Uterine smooth muscle cell (primary cell): ENCODE measurements around the gene TLR10. TPM values are rescaled to one million over a fixed set of nuclear protein-coding genes. Genes with fewer than 3 reads are reported as not detected.

Experiments
- total RNA-seq: library from RNA; depleted of rRNA; stranded (reverse); fragments of >200 nt; gene quantifications from 2 replicates; pipeline ENCODE4 v1.2.3, GENCODE V29; 2014

TLR10 gene, protein sequence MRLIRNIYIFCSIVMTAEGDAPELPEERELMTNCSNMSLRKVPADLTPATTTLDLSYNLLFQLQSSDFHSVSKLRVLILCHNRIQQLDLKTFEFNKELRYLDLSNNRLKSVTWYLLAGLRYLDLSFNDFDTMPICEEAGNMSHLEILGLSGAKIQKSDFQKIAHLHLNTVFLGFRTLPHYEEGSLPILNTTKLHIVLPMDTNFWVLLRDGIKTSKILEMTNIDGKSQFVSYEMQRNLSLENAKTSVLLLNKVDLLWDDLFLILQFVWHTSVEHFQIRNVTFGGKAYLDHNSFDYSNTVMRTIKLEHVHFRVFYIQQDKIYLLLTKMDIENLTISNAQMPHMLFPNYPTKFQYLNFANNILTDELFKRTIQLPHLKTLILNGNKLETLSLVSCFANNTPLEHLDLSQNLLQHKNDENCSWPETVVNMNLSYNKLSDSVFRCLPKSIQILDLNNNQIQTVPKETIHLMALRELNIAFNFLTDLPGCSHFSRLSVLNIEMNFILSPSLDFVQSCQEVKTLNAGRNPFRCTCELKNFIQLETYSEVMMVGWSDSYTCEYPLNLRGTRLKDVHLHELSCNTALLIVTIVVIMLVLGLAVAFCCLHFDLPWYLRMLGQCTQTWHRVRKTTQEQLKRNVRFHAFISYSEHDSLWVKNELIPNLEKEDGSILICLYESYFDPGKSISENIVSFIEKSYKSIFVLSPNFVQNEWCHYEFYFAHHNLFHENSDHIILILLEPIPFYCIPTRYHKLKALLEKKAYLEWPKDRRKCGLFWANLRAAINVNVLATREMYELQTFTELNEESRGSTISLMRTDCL
- not detected in 2 replicates for total RNA-seq

DNA sequence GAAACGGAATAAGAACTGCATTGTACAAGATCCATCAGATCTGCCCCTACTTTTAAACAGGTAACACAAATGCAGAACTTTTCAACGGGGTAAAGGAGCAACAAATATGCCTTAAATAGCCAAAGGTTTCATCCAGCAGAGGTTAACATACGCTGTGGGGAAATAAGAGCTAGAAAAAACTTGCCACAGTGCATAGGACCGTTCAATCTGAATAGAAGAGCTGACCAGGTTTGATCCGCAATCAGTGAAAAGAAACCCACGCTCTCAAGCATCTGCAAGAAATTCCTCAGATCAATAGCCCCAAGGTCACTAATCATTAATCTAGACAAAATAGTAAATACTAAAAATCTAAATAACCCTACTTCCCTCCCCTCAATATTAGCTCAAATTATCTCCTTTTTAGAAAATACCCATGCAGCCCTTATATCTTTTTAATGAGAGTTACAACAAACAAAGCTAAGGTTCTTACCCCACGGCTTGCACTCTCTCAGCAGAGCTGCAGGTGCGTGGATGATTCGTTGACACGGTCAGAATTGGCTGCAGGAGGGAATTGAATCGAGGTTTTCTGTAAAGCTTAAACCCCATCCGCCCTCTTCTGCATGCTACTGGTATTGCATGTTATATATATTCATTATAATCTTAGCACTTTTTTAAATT, at the start of gene TLR10:
Gene TLR10 (minus strand): TSS at position 539 of the 657 bp plus-strand sequence. CDS start 7,400 bp downstream, outside the sequence.

GRCh38 chr4:38804654-38805295, 22.0 kb upstream of the TLR10 start, which contains the start of gene TLR1:
Gene TLR1 (minus strand): TSS chr4:38804791. CDS start chr4:38798831, 5,960 bp downstream.

Other genes with a start within 250 kb of the TLR10 start
- gene KLF3, start 118.8 kb downstream of the TLR10 start, total RNA-seq: 13.4 and 14.3 TPM in 2 replicates
- 2.1 and 2.5 TPM in 2 replicates for gene TLR1, start 21.8 kb upstream of the TLR10 start, total RNA-seq
- gene TLR6, start 73.8 kb upstream of the TLR10 start, total RNA-seq: 3.0 and 4.4 TPM in 2 replicates
- gene FAM114A1, start 84.8 kb upstream of the TLR10 start, total RNA-seq: 453 and 465 TPM in 2 replicates
- gene TMEM156, start 249.4 kb upstream of the TLR10 start, total RNA-seq: 3.5 and 10.8 TPM in 2 replicates